Keratinocyte (primary cell): ENCODE results near the gene ETV3L. TPM values are rescaled to one million over a fixed set of nuclear protein-coding genes. Genes with fewer than 3 reads are reported as not detected.
A peak's percentile ranks its signal among the peaks of the same experiment; 100 is the strongest.

Source experiments
- DNase-seq: peaks from one replicate; pipeline ENCODE4 v3.0.0-alpha.2; 2011; ENCODE audit warnings: low read depth, missing footprints, low spot score
- FAIRE-seq: peaks from 2 replicates; lab custom pipeline; 2011; peaks lifted over from hg19 to GRCh38; lab: Jason Lieb, UNC
- H2AFZ ChIP-seq: 2 replicates; pipeline ENCODE4 v1.6.0; 2012; ENCODE audit warnings: low read length, control low read depth, inconsistent platforms; ENCODE audit not compliant: control insufficient read depth
- H3K27ac ChIP-seq: 2 replicates; pipeline ENCODE4 v1.5.1; 2011; ENCODE audit warnings: low read length; ENCODE audit not compliant: control insufficient read depth, insufficient read depth
- H3K27me3 ChIP-seq: 3 replicates; pipeline ENCODE4 v1.6.0; 2011; ENCODE audit warnings: low read length; ENCODE audit not compliant: control insufficient read depth, insufficient read depth; ENCODE audit errors: extremely low read depth
- H3K36me3 ChIP-seq, 2 experiments: 2 replicates in 1 of 2; 3 replicates in 1 of 2; pipeline ENCODE4 v1.5.1; 2011; ENCODE audit warnings: low read length in 2 of 2, mild to moderate bottlenecking in 1 of 2; ENCODE audit not compliant: control insufficient read depth in 2 of 2, insufficient read depth in 2 of 2; ENCODE audit errors: extremely low read depth in 1 of 2
- H3K4me1 ChIP-seq: 3 replicates; pipeline ENCODE4 v1.5.1; 2011; ENCODE audit warnings: low read length; ENCODE audit not compliant: control insufficient read depth, insufficient read depth; ENCODE audit errors: extremely low read depth
- H3K4me2 ChIP-seq: 3 replicates; pipeline ENCODE4 v1.6.0; 2011; ENCODE audit warnings: low read depth, low read length; ENCODE audit not compliant: control insufficient read depth, insufficient read depth; ENCODE audit errors: extremely low read depth
- H3K4me3 ChIP-seq, 3 experiments: fragments of 200-600 bp in 1 of 3; sonication (generic) in 1 of 3; 2 replicates in 2 of 3; 3 replicates in 1 of 3; pipeline ENCODE4 v1.5.1; 2011 to 2016; ENCODE audit warnings: low read length in 3 of 3, mild to moderate bottlenecking in 3 of 3, control low read depth in 2 of 3, inconsistent platforms in 1 of 3, low read depth in 1 of 3, mixed read lengths in 1 of 3, mixed run types in 1 of 3, moderate library complexity in 1 of 3; ENCODE audit not compliant: control insufficient read depth in 2 of 3, insufficient read depth in 2 of 3; ENCODE audit errors: extremely low read depth in 1 of 3
- H3K79me2 ChIP-seq: 2 replicates; pipeline ENCODE4 v1.6.0; 2012; ENCODE audit warnings: low read length; ENCODE audit not compliant: control insufficient read depth, insufficient read depth
- H3K9ac ChIP-seq: 3 replicates; pipeline ENCODE4 v1.6.0; 2011; ENCODE audit warnings: low read length; ENCODE audit not compliant: control insufficient read depth, insufficient read depth; ENCODE audit errors: extremely low read depth
- H3K9me1 ChIP-seq: 3 replicates; pipeline ENCODE4 v1.6.0; 2011; ENCODE audit warnings: low read length; ENCODE audit not compliant: control insufficient read depth, insufficient read depth; ENCODE audit errors: extremely low read depth
- H3K9me3 ChIP-seq: 2 replicates; pipeline ENCODE4 v1.5.1; 2012; ENCODE audit warnings: low read depth, low read length; ENCODE audit not compliant: control insufficient read depth
- H4K20me1 ChIP-seq: 3 replicates; pipeline ENCODE4 v1.6.0; 2011; ENCODE audit warnings: low read length; ENCODE audit not compliant: control insufficient read depth, insufficient read depth; ENCODE audit errors: extremely low read depth
- CTCF ChIP-seq, 3 experiments: IDR thresholded peaks in 1 of 3; conservative IDR thresholded peaks in 1 of 3; optimal IDR thresholded peaks in 1 of 3; 2 replicates in 2 of 3; 3 replicates in 1 of 3; pipeline versions ENCODE3 to v1.5.1; 2011; ENCODE audit warnings: low read length in 3 of 3, mild to moderate bottlenecking in 3 of 3, moderate library complexity in 2 of 3, control low read depth in 1 of 3, inconsistent platforms in 1 of 3; ENCODE audit not compliant: insufficient read depth in 2 of 3; ENCODE audit errors: extremely low read depth in 1 of 3
- EZH2 ChIP-seq: IDR thresholded peaks from one replicate; pipeline ENCODE4 v1.6.1; 2012; ENCODE audit warnings: inconsistent platforms, mild to moderate bottlenecking, low read length, moderate library complexity
- dilution Hi-C: fragments of 300-500 bp; cut with MboI; formaldehyde crosslinking; loops from one replicate; pipeline ENCODE4 v1.7.0; 2020; ENCODE audit warnings: low sequenced_read_pairs; ENCODE audit not compliant: extremely low pct_ligation_motif_present
- polyA plus RNA-seq, 5 experiments: library from polyadenylated mRNA; depleted of rRNA in 3 of 5; stranded (reverse) in 3 of 5; stranded (forward) in 1 of 5; unstranded in 1 of 5; fragments of >200 nt; gene quantifications; 1 replicate in 1 of 5; 2 replicates in 3 of 5; 3 replicates in 1 of 5; pipeline versions ENCODE4 v1.2.1 to v1.2.3, GENCODE V29; 2011 to 2012; ENCODE audit warnings: missing spikeins in 2 of 5, low read depth in 1 of 5, low replicate concordance in 1 of 5

Gene ETV3L
- polyA plus RNA-seq, 1 donor (not counting 4 experiments of a cell fraction or from before 2014, with no cell fraction given): not detected

DNA sequence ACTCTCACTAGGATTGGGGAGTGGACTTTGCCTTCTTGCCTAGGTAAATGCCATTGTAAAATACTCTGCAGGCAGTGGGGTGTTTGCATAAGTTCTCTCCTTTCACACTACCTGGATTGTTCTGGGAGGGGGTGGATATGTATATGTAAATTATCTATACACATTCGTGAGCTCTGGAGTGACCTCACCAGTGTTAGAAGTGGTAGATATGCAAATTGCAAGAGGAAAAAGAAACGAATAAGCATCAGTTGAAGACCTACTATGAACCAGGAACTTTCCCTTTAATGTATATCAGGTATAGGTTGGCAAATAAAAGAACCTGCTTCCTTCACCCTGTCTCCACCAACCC is 52.6 kb downstream of the ETV3L start:
- DNase-seq (no peak), FAIRE-seq (no peak)
- dilution Hi-C loops: no loop called here
- Histone ChIP-seq H3K9me1 (peaks cover 2% of the 10 kb centered on the region), H2AFZ (no peak overlapping the region), H3K4me3 (no peak overlapping the region), H3K36me3 (peaks cover 0 to 2% of the 10 kb centered on the region in 2 experiments), H3K9ac (no peak overlapping the region), H3K4me1 (peaks cover 18% of the 10 kb centered on the region), H3K79me2 (peaks cover 22% of the 10 kb centered on the region), H3K27ac (no peak overlapping the region), H3K9me3 (no peaks in the 10 kb centered on the region), H4K20me1 (no peaks in the 10 kb centered on the region), H3K27me3 (no peaks in the 10 kb centered on the region), H3K4me2 (no peak overlapping the region)
- no peak for TF ChIP-seq EZH2
- no peak for TF ChIP-seq CTCF (optimal IDR thresholded peaks at IDR 0.05 in 1 of 3, IDR thresholded peaks at IDR 0.05 in 1 of 3, conservative IDR thresholded peaks at IDR 0.05 in 1 of 3; ENCODE audit: extremely low read depth in 1 of 3, insufficient read depth in 2 of 3, low read length in 3 of 3)

DNA sequence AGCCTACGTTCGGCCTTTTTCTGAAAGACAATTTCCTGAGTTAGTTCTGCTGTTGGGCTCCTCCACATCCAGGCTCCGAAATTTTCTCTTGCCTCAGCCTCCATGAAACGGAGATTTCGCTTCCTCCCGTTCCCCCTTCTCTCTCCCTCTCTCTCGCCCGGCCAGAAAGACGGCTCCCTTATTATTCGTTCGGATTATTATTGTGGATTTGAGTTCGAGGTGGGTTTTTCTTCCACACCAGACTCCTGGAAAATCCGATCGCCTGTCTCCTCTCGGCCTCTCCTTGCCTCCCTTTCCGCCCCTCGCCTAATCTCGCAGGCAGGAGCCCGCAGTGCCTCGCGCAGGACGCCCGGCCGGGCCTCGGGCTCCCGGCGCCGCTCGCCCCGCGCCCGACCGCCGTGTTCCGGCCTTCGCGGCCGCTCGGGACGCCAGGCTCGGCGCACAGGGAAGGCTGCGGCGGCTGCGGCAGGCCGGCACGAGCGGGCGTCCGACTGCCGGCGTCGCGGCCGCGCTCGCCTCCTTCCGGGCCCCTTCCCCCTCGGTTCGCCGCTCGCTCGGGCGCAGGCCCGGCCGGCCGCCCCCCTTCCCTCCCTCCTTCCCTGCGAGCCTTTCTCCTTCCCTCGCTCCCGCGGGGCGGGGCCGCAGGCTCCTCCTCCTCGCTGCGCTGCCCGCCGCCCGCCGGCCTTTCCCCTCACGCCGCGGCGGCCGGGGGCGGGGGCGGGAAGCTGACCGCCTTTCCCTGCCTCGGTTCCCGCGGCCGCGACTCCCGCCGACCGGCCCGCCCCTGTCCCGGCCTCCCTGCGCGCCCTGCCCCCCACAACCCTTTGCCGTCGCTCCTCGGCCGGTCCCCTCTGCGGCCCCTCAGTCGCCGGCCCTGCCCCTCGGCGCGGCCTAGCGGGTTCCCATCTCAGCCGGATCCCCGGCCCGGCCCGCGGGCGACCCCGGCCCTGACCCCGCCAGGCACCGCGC is 54.1 kb downstream of the ETV3L start, which contains the start of gene ARHGEF11:
Gene ARHGEF11 (minus strand): TSS at position 493 of the 969 bp plus-strand sequence. CDS start 1,412 bp downstream, outside the sequence.
- no peak for TF ChIP-seq EZH2
- TF ChIP-seq CTCF (optimal IDR thresholded peaks at IDR 0.05 in 1 of 3, IDR thresholded peaks at IDR 0.05 in 1 of 3, conservative IDR thresholded peaks at IDR 0.05 in 1 of 3; ENCODE audit: extremely low read depth in 1 of 3, insufficient read depth in 2 of 3, low read length in 3 of 3): no peak
- Histone ChIP-seq H3K4me2 (peak within 1 kb of the TSS; percentile 97), H4K20me1 (no peaks in the 10 kb centered on the region), H3K36me3 (peaks cover 0 to 2% of the 10 kb centered on the region in 2 experiments), H2AFZ (peak within 1 kb of the TSS; percentile 90), H3K79me2 (peaks cover 24% of the 10 kb centered on the region), H3K9ac (peak within 1 kb of the TSS; percentile 93), H3K4me3 (peak within 1 kb of the TSS; percentile 52 to 84 (median 77)), H3K27ac (peak within 1 kb of the TSS; percentile 81), H3K9me1 (peaks cover 2% of the 10 kb centered on the region), H3K9me3 (no peaks in the 10 kb centered on the region), H3K4me1 (peaks cover 21% of the 10 kb centered on the region), H3K27me3 (no peaks in the 10 kb centered on the region)
- dilution Hi-C loops: no loop called here
- DNase-seq (peak; percentile 17), FAIRE-seq (no peak)
